Epidermal melanocyte (primary cell): ENCODE data around the gene GADD45GIP1.
"Not testable (repeated sequence)": the region's sequence is repeated elsewhere in the genome, so short reads cannot be mapped to it uniquely, and the experiment has no call there.

Experiments
- DNase-seq: peaks from one replicate; pipeline ENCODE4 v3.0.0; 2011; ENCODE audit warnings: low spot score; ENCODE audit not compliant: insufficient read length

GADD45GIP1 gene

GRCh38 chr19:12943437-12944044 lies 13.5 kb downstream of the GADD45GIP1 start:
- DNase-seq: no peak

- DNase-seq: no peak
Observed at GRCh38 chr19:12940897-12941296, 16.1 kb downstream of the GADD45GIP1 start.

DNA sequence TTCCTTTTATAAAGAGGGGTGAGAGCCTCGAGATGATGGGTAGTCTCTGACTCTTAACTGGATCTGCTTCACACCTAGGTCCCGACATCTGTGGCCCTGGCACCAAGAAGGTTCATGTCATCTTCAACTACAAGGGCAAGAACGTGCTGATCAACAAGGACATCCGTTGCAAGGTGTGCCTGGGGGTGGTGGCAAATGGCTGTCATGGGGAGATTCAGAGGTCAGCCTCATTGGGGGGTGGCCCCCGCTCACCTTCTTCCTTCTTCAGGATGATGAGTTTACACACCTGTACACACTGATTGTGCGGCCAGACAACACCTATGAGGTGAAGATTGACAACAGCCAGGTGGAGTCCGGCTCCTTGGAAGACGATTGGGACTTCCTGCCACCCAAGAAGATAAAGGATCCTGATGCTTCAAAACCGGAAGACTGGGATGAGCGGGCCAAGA lies 17.0 kb downstream of the GADD45GIP1 start:
- no peak for DNase-seq

DNA sequence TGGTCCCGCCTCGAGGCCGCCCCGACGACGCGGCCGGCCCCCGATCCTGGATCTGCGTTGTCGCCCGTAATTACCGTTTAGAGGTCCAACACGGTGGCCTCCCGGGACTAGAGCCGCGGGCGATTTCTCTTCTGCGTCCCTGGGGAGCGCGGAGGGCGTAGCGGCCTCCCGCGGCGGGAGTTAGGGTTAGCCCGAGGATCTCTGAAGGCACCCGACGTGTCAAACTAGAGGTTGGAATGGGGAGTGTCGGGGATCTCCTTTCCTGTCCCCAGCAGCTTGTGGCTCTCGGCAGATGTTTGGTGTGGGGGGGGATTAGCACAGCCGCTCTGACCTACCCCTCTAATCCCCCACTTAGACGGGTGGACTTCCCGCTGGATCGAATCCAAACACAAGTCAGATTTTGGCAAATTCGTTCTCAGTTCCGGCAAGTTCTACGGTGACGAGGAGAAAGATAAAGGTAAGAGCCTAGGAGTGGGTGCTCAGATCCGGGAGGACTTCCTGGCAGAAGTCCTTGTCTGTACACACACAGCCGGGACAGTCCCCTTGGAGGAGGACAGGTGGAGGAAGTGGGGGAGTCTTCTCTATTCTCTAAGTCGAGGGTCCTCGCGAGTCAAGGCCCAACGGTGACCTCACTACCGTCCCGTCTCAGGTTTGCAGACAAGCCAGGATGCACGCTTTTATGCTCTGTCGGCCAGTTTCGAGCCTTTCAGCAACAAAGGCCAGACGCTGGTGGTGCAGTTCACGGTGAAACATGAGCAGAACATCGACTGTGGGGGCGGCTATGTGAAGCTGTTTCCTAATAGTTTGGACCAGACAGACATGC lies 18.0 kb downstream of the GADD45GIP1 start:
- DNase-seq: no peak

DNA sequence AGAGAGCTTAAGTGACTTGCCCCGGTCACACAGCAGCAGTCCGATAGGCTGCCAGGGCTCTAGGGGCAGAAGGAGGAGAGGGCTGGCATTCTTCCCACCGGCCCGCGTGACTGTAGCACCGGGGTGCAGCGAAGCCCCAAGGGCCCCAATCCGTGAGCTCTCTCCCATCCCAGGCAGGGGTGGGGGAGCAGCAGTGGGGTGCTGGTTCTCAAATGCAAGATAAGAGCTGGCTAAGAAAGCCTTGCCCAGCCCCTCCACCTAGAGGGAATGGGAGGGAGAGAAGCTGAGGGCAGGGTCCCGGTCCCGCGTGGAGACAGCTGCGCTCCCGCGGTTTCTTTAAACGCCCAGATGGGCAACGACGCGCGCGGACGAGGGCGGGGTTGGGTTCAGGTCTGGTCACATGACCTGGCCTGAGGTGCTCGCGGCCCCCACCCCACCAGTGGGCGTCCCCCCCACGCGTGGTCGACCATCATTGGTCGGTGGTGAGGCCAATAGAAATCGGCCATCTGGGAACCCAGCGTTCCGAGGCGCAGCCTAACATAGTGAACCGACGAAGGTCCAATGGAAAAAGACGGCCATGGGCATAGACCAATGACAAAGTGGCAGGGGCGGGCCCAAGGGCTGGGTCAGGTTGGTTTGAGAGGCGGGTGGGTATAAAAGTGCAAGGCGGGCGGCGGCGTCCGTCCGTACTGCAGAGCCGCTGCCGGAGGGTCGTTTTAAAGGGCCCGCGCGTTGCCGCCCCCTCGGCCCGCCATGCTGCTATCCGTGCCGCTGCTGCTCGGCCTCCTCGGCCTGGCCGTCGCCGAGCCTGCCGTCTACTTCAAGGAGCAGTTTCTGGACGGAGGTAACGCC lies 18.9 kb downstream of the GADD45GIP1 start, which contains the start of gene CALR:
Gene CALR, plus strand, starts transcription at position 683 of the 852 bp plus-strand sequence. Its CDS starts 71 bp downstream, at position 754.
- DNase-seq: peak; percentile 99

DNA sequence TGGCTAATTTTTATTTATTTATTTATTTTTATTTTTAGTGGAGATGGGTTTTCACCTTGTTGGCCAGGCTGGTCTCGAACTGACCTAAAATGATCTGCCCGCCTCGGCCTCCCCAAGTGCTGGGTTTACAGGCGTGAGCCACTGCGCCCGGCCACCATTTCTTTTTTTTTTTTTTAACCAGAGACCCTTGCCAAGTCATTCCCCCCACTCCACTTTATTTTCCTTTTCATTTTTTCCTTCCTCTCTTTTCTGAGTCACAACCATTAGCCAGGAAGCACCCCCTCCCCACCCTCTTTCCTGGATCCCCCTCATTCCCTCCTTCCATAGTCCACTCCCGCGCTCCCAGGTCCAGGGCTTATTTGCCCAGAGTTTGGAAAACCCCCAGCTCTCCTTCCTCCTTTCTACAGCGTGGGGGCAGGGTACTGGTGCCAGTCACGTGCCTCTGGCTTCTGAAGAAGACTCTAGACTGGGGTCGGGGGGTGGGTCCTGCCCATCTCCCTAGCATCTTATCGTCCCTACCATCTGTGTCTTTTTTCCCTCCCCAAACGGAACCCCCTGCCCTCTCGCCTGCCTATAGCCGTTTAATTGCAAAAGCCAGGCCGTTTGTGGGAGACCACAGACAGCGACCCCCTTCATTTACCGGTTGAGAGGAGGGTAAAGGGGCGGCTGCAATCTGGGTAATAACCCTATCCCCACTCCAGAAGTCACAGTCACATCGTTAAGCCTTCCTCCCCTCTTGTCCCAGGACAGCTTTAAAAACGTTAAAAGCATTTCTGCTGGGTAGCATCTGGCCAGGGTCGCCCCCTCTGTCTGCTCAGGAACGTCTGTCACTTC lies 19.7 kb downstream of the GADD45GIP1 start:
- no peak for DNase-seq

DNA sequence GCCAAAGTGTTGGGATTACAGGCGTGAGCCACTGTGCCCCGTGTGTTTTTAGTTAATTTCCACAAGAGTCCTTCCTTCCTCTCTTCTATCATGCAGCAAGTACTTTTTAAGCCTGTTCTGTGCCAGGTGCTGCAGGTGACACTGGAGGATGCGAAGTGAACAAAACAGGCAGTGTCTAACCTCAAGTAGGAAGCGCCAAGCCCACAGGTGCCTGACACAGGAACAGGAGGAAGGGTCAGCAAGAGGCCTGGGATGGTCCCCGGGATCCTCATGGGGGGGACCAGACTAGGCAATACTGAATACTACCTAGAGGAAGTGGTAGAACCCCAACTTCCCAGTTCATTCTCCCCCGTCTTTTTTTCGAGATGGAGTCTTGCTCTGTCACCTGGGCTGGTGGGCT lies 20.4 kb downstream of the GADD45GIP1 start:
- no peak for DNase-seq

DNA sequence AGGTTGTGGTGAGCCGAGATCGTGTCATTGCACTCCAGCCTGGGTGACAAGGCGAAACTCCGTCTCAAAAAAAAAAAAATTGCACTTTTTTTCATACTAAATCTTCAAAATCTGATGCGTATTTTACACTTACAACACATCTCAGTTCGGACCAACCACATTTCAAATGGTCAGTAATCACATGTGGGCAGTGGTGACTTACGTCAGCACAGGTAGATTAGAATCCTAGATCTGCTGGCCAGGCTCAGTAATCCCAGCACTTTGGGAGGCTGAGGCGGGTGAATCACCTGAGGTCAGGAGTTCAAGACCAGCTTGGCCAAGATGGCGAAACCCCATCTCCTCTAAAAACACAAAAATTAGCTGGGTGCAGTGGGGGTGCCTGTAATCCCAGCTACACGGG lies 22.0 kb downstream of the GADD45GIP1 start:
- DNase-seq: no peak

GRCh38 chr19:12933287-12934072 lies 23.5 kb downstream of the GADD45GIP1 start, which contains the start of gene FARSA:
Gene FARSA, minus strand, starts transcription at chr19:12933711. Its CDS starts 15 bp downstream, at chr19:12933696.
- peak; percentile 85 for DNase-seq

DNA sequence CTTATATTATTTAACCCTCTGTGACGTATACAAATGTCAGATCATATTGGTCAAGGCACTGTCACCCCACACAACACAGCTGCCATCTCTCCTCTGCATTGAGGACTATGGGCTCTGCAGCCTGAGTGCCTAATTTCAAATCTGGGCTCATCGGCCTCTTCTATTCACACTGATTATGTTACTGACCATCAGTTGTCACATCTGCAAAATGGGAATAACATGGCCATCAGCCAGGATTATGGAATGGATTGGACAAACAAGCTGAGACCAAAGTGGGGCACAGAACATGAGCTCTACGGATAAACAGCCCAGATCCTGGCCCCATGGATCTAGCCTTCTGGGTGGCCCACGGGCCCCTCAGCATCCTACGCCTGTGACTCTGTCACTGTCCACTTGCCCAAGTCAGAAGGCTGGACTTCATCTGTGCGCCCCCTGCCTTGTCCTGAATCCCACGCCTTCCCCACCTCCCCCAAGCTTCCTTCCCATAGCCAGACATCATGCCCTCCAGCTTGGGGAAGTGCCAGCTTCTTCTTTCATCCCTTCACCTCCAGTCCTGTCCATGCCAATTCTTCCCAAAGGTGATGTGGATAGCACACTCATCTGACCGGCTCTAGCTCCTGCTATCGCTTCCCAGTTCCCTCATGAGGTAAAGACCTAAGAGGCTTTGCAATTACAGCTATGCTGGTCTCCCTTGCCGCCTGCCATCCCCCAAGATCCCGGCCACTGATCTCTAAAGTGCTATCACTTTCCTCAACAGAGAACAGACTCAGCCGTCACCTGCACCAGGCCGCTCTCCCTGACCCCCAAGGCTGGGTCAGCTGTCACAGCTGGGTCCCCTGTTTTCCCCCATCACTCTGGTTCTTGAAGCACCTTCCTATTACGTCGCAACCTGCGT lies 24.4 kb downstream of the GADD45GIP1 start:
- DNase-seq: no peak

DNA sequence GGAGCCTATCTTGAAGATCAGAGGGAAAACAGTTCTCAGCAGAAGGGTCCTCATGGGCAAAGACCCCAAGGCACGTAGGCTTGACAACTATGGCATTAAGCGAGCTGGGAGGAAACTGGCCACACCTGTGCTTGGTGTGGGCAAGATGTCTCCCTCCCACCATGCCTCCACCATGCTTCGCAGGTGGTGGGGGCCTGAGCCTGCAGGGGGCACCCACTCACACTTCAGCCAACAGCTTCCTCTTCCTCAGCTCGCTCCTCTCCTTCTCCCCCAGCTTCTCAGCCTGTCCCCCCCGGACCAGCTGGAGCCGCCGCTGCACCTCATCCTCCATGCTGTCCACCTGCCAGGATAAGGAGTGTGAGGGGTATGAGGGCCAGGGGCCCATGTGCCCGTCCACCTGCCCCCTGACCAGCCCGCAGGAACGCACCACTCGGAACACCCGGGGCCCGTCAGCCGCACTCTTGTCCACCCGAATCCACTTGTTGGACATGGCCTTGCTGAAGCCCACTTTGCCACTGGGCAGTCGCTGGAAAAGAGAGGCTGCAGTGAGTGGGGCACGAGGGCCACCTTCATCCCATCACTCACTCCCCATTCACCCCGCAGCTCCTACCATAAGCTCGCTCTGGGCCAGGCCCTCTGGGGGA lies 26.9 kb downstream of the GADD45GIP1 start:
- no peak for DNase-seq

DNA sequence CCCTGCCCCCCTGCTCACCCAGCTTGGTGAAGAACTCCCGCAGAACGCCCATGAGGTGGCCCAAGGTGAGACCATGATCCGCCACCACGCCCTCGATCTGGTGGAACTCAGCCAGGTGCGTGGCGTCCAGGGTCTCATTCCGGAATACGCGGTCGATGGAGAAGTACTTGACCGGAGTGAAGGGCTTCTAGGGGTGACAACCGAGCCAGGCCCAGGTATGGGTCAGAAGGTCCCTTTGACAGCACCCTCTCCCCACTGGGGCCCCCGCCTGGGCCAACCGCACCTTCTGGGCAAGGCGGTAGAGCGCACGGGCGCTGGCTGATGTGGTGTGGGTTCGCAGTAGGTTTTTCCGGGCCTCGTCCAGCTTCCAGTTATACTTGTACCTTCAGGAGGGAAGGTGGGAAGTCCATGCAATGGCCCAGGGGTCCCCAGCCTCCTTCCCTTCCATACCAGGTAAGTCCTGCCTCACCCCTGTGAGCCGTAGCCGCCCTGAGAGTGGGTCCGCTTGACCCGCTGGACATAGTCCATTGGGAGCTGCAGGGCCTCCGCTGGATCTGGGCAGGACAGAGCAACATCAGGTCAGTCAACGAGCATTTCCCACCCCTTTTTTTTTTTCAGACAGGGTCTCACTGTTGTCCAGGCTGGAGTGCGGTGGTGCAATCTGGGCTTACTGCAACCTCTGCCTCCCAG lies 32.3 kb downstream of the GADD45GIP1 start:
- DNase-seq: no peak

DNA sequence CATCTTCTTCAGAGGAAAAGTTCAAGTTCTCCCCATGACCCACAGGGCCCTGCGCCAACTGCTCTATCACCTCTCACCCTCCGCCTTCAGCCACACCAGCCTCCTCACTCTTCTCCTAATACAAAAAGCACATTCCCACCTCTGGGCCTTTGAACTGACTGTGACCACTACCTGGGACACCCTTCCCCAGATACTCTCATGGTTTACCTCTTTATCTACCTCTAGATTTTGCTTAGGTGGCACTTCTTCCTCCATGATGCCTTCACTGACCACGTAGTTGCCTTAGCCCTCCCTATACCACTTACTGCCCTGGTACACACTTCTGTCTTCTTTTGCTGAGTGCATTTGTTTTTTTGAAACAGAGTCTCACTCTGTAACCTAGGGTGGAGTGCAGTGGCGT lies 34.1 kb downstream of the GADD45GIP1 start:
- DNase-seq: no peak

GRCh38 chr19:12921047-12921446 lies 36.0 kb downstream of the GADD45GIP1 start:
- DNase-seq: no peak

GRCh38 chr19:12918253-12918652 lies 38.8 kb downstream of the GADD45GIP1 start:
- no peak for DNase-seq

DNA sequence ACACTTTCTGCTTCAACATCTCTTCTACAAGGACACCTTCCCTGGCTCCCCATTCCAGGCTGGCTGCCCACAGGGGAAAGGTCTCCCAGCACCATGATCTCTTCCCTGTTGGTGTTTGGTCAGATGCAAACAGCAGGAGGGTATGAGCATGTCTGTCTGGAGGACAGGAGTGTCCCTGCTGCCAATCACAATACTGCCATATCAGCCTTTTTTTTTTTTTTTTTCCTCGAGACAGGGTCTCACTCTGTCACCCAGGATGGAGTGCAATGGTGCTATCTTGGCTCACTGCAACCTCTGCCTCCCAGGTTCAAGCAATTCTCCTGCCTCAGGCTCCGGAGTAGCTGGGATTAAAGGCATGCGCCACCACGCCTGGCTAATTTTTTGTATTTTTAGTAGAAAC lies 41.2 kb downstream of the GADD45GIP1 start:
- not testable (repeated sequence) for DNase-seq

DNA sequence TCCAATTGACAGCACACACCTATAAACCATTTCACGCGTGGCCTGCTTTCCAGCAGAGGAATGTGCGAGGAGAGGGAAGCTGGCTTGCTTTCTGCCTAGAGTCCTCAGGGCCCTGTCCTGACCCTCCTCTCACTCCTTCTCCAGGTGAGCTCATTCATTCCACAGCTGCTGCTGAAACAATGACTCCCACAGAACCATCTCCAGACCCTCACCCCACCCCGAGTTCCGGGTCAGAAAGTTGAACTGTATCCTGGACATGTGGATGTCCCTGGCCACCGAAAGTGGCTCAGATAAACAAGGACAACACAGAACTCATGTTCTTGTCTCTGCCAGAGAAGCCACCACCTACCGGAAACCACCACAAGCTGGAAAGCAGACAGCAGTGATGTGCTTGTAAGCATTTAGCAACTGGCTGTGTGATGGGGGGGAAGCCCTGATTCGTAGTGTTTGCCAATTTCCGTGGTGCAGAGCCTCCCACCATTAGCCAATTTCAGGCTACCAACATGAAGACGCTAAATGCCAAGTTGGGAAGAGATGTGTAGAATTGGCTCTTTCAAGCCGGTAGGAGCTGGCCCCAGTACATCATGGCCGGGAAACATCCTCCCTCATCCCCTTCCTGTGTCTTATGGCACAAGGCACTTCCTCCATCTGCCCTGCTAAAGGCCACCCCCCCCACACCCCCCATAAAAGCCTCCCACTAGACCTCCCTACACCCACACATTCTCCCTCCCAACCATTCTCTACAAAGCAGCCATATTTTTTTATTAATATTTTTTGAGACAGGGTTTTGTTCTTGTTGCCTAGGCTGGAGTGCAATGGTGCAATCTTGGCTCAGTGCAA lies 43.0 kb downstream of the GADD45GIP1 start:
- DNase-seq: no peak
